NCI-H510A (cell line): Measurements from ENCODE around the gene SLC11A2.
"Not testable (repeated sequence)": the region's sequence is repeated elsewhere in the genome, so short reads cannot be mapped to it uniquely, and the experiment has no call there.

Source experiments
- DNase-seq: peaks from one replicate; lab custom pipeline; 2025; lab: John Stamatoyannopoulos, UW

SLC11A2 gene

DNA sequence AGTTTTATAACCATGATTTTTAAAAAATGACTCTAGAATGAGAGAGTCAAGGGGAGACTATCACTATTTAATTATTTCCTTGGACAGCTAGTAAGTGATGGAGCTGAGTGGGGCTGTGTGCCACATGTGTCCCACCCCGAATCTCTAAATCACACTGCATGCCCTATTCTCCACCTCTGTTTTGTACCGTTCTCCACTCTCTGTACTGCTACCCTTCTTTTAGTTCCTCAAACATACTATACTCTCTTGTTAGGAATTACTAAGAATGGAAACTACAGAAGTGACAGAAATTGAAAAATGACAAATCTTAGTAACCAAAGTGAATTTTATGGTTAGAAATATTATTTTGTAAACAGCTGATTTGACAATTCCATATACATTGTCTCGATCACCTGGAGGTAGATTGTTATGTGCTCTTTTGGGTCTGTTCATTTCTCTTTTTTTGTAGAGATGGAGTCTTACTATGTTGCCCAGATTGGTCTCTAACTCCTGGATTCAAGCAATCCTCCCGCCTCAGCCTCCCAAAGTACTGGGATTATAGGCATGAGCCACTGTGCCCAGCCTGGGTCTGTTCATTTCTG lies 35.9 kb downstream of the SLC11A2 start:
- DNase-seq, result no peak

DNA sequence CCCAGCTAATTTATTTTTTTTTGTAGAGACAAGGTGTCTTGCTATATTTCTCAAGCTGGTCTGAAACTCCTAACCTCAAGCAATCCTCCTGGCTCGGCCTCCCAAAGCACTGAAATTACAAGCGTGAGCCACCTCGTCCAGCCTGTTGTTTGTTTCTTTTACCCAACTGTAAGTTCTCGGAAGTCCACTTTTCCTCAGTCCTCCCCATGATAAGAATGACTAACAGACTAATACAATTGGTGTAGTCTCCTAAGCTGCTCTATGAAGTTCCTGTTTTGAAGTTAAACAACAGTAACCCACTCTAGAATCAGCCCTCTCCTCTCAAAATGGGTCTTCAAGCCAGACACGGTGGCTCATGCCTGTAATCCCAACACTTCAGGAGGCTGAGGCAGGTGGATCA lies 37.3 kb downstream of the SLC11A2 start:
- DNase-seq, result no peak

DNA sequence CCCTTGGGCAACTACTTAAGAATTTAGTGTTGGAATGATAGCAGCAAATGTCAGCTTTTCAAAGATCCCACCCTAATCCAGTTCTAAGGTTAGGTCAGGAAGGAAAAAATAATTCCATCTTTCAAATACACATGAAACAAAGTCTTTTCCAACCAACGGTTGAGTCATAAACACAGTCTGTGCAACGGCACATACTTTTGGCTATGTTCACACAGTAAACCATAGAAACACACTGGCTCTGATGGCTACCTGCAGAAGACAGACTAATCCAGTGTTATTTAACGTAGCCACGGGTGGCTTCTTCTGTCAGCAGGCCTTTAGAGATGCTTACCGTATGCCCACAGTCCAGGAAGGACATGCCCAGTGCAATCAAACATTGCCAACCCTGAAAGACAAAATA lies 38.1 kb downstream of the SLC11A2 start:
- no peak for DNase-seq

DNA sequence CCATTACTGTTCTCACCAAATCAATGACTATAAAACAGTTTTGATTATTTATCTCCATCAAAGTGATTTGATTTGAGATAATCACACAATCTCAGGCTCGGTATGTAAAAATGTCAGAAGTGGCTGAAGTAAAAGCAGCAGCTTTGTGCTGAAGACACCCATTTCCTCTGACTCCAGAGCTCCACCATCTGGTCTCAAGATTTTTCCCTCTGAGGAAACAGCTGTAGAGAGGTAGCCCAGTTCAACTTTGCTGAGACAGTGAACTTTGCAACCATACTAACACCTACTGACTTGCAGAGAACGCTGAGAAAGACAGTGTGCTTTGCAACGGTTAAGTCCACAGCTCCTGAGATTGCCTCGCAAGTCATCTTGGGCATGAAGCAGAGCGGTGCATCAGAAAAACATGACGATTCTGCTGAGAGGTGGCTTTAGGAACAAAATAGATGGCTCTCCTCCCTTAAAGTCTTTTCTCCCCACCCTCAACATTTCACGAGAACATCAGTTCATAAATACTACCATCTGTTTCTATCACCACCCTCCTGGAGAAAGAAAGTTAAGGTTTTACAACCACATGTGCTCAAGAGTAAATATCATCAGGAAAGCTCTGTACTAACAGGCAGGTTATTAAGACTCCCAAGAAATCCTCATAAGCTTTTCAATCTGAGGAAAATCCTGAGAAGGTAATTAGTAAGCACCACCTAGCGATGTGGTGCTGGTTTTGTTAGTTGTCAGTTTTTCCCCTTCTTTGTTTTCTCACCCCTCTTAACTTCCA lies 39.0 kb downstream of the SLC11A2 start:
- DNase-seq, result no peak

DNA sequence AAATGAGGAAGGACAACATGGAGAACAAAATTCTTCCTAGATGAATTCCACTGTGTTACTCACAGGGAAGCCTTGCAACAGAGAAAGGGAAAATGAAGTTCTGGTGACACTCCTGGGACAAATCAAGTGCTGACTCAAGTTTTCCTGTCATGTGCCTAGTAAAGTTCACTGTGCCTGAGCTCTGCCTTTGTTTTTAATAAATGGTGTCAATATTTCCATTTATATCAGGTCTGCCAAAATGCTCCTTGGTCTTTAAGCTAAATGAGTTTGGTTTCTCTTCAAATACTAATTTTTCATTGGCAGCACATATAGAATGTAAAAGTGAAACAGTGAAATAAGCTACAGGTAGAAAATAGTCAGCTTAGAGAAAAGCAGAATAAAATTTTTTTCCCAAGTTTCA lies 40.9 kb downstream of the SLC11A2 start:
- no peak for DNase-seq

DNA sequence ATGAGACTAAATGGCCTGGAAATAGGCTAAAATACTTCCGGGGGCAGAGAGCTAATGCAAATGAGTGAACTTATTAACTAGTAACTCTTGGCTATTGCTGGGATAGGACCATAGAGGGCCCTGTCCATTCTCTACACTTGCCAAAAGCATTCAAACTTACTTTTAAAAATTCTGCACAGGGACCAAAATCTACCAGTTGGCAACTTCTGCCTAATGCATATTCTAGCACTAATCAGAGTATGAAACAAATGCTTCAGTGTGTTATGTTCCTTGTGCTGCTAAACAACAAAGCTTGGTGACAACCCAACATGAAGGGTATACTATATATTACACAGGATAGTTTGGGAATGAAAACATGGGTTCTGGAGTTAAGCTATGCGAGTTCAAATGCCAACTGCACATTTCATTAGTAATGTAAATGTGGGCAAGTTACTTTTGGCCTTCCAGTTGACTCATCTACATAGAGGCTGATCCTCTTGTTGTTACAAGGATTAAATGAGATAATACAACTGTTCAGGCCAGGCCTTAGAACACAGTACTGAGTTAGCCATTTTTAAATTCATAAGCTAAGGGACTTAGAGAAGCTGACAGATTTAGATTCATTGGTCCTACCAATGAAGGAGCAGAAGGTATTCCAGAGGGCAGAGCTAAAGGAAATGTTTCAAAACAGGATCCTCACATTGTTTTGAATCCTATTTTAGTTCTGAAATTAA lies 41.4 kb downstream of the SLC11A2 start:
- no peak for DNase-seq

DNA sequence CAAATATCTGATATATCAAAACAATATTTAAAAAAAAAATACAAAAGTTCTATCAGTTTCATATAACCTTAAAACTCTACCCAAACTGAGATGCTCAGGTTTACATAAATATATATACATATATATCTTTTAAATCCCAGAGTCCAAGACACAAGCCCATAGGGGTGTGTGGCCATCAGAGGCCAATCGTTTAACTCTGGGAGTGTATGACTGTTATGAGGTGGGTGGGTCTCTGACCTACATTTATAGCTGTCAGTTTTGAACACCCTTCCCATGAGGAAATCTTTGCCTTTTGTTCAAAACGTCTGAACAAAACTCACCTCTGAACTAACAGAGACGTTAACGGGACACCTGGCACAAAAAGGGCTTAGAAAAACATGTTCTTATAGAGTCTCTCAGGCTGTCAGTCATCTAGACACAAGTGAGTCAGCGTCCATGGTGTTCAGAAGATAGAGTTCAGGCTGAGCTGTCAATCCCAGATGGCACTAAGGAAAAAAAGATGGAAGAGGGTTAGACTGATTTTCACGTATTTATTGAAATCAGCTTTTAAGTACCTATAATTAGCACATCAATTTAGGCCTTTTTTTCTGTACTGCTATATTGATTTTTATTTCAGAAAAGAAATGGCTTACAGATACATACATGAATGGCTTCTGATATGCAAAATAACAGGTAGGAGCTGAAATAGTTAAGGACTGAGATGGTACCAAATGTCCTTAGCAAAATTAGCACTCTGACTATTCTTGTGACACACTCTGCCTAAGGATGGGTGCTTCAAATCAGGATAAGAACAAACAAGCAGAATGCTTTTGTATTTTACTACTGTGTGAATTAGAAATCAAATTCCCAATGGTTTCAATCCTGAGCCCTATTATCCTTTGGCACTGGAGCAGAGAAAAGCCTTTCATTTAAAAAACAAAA lies 44.6 kb downstream of the SLC11A2 start:
- DNase-seq, result no peak

DNA sequence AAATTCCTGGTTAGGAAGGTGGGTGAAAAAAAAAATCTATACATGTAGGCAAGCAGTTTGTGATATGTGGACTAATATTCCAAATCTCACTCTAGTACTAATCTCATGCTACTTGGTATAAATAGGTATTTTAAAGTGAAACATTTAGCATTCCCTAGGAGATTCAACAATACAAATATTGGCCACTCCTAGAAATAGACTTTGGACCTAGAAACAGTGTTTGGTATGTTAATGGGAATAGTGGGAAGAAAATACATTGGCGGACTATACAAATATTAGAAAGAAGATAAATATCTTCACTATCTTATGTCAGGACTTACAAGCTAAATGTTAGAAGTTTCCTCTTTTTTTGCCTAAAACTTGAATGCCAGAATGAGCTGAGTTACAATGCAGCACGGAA lies 45.6 kb downstream of the SLC11A2 start:
- no peak for DNase-seq

DNA sequence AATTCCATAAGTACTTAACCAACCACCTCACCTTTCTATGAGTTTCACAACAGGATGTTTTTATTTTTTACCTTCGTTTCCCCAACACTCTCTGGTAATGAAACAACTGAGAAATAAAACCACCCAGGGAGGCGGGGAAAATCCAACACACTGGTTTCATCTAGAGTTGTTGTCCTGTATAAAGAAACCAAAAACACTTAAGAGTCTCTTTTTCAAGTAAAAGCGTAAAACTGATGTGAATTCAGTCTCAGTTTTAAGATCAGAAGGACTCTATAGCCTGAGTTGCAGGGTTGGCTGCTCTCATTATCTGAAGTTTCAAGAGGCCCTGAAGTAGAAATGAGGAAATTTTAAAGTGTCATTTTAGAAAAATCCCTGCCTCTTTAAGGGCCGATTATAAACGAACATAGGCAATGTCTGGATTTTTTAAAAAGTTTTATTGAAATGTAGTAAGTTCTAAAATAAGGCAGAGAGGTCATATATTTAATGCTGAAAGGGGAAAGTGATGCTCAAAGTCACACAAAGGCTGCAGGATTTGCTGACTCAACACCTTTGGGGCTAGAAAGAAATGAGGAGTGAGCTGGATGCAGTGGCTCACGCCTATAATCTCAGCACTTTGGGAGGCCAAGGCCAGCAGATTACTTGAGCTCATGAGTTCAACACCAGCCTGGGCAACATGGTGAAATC lies 46.7 kb downstream of the SLC11A2 start:
- DNase-seq, result no peak

DNA sequence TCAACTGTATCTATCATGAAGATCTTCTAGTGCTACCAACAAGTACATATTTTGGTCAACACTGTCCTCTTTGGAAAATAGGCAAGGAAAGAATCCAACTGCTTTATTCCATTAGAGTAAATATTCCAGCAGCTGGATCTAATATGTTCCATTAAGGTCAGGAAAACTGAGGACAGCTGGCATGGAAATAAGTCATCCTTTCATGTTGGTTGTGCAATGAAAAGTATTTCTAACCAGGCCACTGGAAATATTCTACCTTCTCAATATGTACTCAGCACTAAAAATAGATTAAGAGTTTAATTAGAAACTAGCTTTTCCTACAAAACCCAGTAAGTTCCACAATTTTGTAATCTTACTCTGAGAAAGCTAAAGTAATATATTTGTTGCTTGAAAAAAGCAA lies 54.2 kb downstream of the SLC11A2 start:
- DNase-seq, result no peak

DNA sequence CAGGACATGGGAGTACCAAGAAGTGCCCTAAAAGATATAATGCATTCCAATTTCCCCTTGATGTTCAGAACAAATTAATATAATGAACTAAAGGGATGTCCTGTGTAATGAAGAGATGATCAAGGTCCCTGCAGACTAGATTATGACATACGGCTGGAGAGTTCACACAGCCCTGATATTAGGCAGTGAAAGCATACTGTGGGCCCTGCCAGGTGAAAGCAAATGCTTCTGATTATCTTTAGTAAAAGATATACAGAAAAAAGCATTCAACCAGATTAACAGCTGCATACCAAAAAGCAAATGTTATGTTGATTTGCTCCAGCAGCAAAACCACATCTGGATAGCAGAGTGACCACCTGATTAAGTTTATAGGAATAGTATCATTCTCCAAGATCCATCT lies 61.8 kb downstream of the SLC11A2 start:
- no peak for DNase-seq

DNA sequence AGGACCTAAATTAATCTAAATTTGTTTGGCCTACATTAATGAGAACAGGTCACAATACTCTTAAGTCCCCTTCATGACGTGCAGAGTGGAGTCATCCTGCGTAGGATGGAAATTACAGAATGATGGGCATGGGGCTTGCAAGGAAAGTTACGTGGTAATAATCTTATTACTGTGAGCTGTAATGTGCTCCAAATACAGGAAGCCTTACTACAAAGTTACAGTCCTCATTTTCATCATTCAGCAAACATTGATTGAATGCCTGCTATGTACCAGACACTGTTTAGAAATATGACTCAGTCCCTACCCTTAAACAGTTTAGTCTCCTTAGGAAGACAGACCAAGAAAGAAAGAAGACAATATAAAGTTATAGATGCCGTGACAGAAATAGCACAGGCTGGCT lies 64.5 kb downstream of the SLC11A2 start:
- no peak for DNase-seq

DNA sequence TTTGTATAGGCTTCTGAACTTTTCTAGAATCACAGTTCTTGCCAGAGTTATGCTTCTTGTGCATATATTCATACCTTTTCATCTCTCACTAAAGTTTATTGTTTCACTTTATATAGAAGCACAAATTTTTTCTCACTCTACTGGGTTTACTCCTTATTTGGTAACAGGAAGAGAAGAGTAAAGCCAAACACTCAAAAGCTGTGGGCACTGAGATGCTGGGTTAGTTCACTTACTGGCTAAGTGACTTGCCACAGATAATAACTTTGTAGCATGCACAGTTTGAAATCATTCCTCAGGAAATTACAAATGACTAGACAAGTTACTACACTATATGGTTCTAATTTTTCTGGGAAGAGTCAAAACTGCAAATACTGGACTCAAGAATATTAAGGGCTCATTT lies 66.1 kb downstream of the SLC11A2 start:
- DNase-seq, result no peak

DNA sequence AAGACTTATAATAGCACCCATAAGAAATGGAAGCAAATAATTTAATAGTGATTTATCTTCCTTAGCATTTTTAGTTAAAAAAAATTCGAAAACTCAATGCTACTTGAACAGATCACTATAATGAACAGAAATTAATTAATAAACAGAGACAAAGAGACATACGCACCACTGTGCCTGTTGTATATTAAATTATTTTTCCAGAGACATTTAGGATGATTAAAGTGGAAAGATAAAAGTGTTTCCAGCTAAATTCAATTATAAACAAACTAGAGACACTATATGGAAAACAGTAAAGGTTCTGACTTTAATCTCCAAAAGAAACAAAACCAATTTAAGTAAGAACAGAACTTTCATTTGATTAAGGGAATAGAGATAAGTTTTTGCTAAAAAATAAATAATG lies 70.5 kb downstream of the SLC11A2 start:
- DNase-seq, result no peak

DNA sequence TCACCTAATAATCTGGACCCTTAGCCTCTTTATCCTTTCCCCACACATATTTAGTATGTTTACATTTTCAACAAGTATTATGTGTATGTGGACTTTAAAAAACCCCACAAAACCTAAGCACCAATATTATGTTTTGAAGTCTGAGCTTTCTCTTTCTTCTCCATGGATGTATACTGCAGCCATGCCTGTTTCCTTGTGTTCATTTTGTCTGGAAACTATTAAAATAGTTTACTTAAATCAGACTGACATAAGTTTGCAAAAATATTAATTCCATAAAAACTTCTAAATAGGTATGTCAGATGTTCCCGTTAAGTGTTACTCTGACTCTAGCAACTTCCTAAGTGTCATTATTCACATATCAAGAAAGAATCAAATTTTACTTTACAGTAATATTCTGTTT lies 70.9 kb downstream of the SLC11A2 start:
- DNase-seq, result no peak

DNA sequence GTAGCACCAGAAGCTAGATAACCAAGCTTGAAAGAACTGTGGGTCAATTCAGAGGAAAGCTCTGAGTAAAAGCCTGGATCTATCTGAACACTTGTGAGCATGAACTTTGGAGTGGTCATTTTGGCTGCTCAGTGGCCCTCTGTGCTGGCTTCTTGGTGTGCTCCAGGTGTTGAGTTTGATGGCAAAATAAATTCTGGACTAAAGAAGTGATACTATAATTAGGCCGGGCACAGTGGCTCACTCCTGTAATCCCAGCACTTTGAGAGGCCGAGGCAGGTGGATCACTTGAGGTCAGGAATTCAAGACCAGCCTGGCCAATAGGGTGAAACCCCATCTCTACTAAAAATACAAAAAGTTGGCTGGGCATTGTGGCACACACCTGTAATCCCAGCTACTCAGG lies 71.4 kb downstream of the SLC11A2 start:
- DNase-seq, result not testable (repeated sequence)

DNA sequence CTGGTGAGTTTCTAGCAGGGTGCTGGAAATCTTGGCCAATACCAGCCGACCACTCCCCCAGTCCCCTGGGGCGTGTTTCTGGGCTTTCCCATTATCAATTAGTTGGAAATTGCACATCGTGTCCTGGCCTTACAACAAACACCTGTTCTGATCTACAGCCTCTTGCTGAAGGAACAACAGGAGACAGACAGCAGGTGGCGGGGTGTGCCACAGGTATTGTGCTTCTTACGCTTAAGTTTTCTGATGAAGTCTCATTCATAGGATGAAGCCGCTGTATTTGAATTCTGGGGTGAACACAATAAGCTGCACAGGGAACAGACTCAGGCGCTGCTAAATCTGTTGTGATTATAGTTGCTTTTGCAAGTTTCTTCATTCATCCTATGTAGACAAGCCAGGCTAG lies 73.1 kb downstream of the SLC11A2 start:
- DNase-seq, result no peak

DNA sequence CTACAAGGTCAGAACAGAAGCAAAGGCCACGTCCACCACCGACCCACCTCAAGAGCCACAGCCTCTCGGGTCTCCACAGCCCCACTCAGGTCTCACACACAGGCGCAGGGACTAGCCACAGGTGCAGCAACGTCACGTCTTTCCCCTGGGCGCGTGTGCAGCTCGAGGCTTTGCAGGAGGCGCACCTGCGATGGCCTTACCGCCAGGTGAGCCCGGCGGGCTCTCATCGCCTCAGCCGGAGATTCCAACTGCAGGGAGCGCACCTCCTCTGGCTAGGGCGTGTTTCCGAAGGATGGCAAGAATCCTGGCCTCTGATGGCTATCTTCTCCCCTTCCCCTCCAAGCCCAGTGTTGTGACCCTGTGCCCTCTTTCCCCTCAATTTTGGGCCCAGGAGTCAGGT lies 73.7 kb downstream of the SLC11A2 start, which contains the start of gene HIGD1C:
Gene HIGD1C, plus strand, starts transcription at position 35 of the 400 bp plus-strand sequence. CDS start 1,455 bp downstream, outside the sequence.
- no peak for DNase-seq

DNA sequence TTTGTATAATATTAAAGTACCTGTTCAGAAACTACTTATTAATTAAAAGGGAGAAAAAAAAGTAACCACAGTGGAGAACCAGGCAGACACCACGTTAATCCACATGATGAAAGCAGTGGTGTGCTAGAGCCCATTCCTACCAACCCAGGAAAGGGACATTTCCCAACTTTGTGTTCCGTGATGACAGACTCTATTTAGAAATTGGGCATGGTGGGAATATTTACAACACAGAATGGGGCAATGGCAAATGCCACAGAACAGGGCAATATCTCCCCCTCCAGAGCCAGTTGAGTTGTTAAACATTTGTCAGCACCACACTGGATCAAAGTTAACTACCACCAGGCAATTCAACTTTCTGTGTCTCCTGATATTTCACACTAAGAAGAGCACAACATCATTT lies 75.1 kb downstream of the SLC11A2 start:
- DNase-seq, result no peak

DNA sequence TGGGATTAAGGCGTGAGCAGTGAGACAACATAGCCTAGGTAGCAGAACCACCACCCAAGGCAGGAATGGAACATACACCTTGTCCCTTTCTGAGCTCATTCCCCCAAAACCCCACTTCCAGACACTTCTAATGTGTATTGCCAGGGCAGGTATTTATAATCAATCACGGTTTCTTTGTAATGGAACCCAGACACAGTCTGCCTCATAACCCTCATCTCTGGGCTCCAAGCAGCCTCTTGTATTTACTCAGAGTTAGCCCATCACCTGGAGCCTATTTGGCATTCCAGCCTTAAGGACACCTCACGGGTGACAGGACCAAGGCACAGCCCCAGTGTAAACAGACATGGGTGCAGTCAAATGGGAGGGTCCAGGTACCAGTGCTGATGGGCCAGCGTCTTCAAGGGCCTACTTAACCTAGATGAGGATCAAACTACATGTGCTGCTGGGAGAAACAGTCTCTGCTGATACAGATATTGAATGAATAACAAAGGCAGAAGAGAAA lies 76.3 kb downstream of the SLC11A2 start:
- no peak for DNase-seq

DNA sequence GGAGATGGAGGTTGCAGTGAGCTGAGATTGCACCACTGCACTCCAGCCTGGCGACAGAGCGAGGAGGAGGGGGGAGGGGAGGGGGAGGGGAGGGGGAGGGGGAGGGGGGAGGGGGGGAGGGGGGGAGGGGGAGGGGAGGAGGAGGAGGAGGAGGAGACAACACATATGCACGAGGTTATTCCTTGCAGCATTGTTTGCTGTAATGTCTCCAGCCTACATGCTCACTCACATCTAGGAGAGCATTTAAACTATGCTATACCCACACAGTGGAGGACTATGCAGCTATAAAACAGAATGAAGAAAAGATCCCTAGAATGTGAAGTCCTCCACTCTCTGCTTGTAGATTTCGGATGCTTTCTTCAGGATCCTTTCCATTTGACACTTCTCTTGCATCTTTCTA lies 77.4 kb downstream of the SLC11A2 start:
- DNase-seq, result no peak
